Measurements from ENCODE around the gene DRICH1.
"Not testable (repeated sequence)": the region's sequence is repeated elsewhere in the genome, so short reads cannot be mapped to it uniquely, and the experiment has no call there.

The DRICH1 gene

DNA sequence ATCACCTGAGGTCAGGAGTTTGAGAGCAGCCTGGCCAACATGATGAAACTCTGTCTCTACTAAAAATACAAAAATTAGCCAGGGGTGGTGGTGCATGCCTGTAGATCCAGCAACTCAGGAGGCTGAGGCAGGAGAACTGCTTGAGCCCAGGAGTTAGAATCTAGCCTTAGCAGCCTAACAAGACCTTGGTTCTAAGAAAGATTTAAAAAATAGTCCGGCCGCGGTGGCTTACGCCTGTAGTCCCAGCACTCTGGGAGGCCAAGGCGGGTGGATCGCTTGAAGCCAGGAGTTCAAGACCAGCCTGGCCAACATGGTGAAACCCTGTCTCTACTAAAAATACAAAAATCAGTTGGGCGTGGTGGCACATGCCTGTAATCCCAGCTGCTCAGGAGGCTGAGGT is 14.4 kb upstream of the DRICH1 start:
- DNase-seq: not testable (repeated sequence)

DNA sequence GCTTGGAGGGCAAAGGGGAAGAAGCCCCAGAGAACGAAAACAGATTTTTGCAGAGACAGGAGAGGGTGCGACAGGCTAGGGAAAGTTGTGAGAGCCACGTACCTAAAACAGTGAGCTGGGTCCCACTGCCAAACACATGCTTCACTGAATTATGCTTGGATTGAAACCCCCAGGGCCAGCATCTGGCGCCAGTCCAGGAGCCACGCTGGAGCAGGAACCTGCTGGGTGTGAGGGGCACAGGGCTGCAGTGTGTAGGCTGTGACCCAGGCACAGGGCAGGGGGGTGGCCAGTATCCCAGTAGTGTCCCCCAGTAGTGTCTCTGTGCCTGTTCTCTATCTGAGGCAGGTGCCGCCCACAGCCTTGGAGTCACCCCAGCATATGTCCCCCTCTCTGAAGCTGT is 8.1 kb upstream of the DRICH1 start:
- not testable (repeated sequence) for DNase-seq

DNA sequence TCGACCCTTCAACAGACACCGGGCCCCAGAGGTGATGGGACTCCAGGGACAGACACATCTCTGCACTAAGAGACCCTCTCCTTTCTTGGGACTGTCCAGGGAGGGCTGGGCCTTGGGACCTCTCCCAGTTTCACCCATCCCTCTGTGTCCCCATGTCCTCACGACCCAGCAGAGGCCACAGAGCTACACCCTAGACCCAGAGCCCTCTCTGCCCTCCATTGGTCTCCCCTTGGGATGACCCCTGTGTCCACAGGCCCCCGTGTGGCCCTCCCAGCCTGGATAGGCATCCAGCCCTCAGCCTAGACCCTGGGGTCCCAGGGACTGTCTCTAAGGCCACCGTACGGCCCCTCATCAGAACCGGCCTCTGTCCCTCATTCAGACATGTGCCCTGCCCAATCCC is 7.5 kb upstream of the DRICH1 start:
- DNase-seq: no peak

DNA sequence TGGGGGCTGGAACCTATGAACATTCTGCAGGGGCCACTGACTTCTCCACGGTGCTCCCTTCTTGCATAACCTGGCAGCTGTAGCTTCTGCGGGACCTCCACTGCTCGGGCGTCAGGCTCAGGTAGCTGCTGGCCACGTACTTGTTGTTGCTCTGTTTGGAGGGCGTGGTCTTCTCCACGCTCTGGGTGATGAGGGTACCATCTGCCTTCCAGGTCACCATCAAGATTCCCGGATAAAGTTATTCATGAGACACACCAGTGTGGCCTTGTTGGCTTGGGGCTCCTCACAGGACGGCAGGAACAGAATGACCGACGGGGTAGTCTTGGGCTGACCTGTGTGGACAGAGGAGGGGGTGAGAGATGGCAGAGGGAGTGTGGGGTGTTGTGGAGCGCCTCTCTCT is 6.5 kb upstream of the DRICH1 start:
- DNase-seq: no peak

DNA sequence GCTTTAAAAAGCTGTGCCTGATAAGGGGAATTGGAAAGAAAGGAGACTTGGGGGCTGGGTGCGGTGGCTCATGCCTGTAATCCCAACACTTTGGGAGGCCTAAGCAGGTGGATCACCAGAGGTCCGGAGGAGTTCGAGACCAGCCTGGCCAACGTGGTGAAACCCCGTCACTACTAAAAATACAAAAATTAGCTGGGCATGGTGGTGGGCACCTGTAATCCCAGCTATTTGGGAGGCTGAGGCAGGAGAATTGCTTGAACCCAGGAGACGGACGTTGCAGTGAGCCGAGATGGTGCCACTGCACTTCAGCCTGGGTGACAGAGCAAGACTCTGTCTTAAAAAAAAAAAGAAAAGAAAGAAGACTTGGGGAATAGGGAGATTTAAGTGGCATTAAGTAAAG is 3.2 kb upstream of the DRICH1 start:
- not testable (repeated sequence) for DNase-seq

DNA sequence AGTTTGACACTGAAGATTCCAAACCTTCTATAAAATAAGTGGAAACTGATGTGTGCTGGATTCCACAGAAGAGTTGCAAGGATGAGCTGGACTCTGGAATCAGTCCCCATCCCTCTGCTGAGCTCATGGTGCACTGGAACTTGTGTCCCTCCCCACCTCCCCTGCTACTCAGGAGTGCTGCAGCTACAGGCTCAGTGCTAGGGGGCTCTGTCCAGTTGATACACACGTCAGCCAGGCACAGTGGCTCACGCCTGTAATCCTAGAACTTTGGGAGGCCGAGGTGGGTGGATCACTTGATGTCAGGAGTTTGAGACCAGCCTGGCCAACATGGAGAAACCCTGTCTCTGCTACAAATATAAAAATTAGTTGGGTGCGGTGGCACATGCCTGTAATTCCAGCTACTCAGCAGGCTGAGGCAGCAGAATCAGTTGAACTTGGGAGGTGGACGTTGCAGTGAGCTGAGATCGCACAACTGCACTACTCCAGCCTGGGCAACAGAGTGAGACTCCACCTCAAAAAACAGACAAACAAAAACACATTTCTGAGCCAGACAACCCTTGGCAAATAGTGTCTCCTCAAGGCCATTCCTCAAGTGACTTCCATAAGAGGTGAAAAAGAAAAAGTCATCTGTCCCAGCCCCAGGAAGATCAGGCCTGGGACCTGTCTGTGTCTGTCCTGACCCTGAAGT is 3.9 kb downstream of the DRICH1 start:
- DNase-seq: not testable (repeated sequence)

DNA sequence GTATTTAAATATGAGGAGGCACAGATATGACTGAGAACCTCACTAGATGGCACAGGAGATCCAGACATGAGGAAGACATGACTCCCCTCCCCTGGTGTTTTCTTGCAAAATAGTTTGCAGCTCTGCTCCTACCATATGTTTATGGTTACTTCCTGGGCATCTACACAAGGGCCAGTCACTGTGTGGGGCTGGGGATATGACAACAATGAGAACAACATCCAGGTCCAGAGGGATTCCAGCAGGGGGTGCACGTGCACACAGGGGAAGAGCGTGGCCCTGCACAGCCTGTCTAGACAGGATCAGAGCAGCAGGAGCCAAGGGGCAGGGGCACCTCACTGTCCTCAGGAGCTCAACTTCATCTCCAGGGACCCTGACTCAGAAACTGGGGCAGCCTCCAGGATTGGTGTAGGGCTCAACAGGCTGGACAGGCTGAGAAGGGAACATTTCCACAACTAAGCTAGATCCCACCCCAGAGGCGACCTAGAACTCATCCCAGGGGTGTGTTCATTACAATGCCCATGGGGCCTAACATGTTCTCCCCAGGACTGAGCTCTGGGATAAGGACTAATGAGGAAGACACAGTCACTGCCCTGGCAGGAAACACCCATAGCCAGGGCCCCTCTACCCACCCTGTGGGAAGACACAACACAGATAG is 4.6 kb downstream of the DRICH1 start:
- DNase-seq: not testable (repeated sequence)

DNA sequence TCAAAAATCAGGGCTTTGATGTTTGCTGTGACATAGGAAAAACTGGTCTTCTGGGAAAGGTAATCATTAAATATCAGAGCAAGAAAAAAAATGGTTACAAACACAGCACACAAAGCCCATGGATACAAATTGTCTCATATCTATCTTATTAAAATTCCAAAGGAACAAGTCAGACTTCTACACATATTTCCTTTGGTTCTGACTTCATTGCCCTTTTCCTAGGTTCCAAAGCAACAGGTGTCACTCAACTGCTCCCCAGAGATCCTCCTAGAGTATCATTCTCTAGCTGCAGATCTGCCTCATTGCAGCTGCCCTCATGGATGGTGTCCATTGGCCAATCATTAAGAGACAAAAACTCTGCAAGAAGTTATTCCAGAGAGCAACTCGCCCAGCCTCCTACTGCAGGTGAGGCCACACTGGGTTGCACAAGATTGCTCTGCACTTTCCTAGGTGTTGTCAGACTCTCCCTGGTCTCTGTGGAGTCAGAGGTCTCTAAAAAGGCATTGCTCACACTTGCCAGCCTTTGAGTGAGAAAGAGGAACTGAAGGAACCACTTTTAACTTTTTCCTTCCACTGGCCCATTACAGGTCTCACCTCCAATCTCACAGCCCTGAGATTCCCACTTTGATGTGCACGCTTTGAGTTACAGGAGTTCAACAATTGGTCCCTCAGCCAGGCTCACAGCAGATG is 5.7 kb downstream of the DRICH1 start:
- no peak for DNase-seq

DNA sequence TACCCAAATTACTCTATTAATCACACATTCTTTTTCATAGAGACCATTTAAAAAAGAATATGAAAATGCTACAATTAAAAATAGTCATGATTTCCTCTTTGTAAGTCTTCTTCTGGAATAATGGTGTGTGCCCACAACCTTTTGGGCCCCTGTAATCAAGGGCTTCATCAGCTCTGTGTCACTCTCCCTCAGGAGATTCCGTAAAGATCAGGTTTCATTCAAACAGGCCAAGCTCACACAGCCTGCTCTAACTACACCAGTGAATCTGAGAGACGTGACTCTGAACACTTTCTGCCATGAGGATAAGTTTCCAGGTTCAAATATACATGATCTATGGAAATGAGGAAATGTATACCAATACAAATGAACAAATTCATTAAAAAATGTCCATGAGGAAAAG is 9.5 kb downstream of the DRICH1 start:
- DNase-seq: no peak

DNA sequence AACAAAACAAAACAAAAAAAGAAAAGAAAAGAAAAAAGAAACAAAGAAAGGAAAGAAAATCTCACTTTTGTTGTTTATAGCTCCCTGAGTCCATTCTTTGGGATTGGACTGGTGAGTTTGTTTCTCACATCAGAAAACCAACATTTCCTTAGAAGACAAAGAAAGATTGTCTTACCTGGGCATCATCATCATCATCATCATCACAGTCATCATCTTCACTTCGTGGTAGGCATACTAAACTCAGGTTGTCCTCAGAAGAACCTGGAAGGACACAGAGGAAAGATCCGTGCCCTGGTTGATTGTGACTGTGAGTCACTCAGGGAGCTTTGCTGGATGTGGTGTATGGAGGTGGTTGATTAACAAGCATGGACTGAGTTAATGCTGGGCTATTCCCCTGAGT is 10.2 kb downstream of the DRICH1 start:
- DNase-seq: not testable (repeated sequence)

DNA sequence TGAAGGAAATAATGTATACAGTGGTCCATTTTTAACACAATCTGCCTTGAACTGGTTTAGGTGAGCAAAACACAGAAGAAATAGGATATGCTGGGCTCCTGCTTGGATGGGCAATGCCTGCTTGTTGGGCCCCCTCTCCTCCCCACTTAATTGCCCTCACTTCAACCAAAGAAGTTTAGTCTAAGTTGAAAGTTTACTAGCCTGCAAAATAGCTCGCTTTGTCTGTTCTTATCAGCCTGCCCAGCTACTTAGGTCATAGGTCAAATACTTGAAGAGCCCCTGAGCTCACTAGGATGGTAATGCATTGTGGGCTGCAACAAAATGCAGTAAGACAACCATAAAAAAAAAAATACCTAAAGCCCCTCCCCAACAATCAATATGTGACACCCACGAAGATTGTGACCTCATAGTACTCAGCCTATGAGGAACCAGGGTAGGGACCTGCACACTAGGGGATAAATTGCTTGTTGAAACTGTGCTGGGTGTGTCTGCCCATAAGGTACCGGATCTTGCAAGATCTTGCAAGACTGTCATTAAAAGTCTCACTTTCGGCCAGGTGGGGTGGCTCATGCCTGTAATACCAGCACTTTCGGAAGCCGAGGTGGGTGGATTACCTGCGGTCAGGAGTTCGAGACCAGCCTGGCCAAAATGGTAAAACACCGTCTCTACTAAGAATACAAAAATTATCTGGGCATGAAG is 10.9 kb downstream of the DRICH1 start:
- DNase-seq: no peak

DNA sequence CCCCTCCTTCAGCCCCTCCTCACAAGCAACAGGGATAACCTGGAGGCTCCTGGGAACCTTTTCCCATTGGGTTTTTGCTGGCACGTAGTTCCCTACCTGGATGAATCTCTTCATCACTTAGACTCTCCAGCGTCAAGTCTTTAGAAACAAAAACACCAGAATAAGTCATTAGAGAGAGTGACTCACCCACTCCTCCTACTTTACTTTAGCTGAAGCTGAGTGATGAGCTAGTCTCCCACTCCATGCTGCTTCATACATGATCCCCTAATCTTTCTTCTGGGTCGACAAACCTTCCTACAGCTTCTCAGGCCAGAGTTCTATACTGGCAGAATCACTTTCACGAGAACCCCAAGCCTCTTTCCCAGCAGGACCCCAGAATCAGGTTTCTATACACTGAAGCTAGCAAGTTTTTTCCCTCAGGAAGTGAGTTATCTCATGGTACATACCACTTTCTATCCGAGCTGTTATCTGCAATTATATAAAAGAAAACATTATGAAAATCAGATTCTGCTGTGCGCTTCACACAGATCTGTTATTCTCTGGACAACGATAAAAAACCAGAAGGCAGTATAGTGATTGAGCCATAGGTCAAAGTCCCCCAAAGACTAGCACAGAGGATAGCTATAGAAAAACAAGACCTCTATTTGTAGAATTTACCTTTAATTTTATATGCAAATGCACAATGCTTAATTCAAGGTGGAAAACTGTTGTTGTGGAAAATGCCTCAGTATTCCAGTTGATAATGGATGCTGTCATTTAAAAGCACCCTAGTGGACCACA is 18.7 kb downstream of the DRICH1 start:
- DNase-seq: no peak

DNA sequence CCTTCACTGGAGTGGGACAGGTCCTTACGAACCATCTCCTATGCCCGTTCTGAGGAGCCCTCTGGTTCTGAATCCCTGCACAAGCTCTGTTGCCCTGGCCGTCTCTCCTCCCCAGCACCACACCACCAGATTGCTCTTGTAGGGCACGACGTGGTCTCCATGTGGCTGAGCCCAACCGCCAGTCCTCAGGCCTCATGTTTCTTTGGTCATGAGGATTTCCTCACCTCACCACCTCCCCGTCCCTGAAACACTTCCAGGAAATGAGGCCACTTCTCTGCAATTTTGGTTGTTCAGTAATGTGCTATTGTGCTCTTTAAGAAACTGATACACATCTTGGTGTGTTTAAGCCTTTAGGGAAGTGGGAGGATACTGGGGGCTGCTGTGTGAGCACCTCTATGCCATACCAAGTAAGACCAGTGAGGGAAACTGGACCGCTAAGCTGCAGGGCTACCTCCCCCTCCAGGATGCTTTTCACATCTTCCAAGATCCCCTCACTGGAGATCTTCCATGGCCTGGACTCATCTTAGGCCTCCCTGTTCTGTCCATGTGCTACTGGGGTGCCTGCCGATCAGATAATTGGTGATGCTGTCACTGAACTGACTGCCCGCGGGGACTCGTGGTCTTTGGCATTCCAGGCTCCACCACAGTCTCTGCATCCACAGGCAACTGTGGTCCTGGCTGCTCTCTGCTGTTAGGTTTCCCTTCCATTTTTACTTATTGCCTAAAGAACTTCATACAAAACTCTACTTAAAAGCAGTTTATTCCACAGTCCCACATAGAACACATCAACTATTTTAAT is 21.9 kb downstream of the DRICH1 start:
- DNase-seq: no peak

DNA sequence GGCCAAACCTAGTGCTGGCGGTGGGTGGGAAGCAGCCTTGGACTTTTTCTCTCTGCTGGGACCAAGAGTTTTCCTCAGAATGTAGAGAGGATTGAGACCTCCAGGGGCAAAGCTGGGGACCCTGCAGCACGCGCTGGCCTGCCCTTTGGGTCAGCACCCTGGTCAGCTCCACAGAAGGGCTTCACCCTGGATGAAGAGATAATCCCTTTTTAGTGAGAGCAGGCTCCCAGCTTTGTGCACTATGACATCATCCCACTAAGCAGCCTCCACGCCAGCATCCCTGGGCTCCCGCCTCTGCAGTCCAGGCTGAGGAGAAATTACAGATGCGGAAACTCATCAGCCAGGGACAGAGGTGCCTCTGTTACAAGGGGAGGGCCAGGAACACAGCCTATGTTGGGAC is 23.5 kb downstream of the DRICH1 start:
- peak; percentile 48 for DNase-seq

DNA sequence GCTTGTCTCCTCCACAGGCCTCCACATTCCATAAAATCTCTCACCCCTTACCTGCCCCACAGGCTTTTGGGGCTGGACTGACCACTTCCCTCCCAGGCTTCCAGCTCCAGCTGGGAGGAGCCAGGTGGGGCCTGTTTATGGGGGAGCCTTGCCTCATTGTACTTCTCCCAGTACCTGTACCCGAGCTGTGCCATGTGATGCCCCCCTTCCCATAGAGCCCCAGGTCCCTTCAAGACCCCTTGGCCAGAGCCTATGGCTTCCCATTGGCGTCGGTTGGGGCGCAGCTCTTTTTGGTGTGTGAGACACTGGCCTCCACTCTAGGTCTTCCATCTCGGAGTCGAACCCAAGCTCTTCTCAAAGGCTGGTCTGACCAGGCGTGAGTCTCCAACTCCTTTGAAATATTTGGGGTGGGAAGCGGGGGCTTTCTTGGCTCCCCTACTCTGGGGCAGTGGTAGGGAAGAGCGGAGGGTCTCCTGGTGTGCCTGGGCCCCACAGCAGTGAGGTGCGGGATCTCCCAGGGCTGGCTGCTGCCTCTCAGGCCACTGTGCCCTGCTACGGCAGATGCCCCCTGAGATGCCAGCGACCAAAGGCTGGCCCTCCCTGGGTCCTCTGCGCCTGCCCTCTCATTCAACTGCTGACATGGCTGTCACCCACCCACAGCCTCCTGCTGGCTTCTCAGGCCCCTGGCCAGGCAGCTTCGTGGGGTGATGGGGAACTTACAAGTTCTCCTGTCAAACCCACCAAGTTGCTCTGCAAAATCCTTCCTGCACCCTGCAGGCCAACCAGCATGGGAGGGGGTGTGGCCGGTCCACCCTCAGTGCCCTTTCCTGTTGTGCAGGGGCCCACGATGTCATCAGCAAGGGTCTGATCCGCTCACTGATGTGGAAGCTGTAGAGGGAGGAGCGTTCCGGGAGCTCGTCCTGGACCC is 25.7 kb downstream of the DRICH1 start:
- no peak for DNase-seq

DNA sequence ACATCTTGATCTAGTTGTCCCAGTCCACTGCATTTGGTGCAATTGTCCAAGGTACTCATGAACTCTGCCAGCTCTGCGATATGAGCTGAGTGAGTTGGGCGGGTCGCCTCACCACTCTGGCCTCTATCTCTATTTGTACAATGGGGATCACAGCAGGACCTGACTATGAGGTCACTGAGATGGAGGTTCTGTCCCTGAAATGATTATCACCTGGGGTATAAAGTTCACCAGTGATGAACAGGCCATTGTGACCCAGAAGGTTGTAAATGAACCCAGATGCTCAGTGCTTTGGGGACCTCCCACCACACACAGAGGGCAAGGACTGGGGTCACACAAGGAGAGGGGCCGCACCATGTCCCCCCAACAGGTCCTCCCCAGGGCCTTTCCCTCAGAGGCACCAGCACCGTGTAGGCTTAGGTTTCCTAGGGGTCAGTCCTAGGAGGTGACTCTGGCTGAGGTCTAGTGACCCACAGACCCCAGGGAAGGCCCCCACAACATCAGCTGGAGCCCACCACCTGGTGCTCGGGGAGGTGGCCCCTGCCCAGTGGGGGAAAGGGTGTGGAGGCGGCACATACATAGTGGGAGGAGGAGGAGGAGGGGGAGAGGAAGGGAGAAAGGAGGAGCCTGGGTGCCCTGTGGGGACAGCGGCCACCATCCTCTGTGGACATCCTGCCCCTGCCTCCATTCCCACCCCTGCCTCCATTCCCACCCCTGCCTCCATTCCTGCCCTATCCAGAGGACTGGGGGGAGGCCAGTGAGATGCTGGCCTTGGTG is 27.0 kb downstream of the DRICH1 start:
- no peak for DNase-seq

DNA sequence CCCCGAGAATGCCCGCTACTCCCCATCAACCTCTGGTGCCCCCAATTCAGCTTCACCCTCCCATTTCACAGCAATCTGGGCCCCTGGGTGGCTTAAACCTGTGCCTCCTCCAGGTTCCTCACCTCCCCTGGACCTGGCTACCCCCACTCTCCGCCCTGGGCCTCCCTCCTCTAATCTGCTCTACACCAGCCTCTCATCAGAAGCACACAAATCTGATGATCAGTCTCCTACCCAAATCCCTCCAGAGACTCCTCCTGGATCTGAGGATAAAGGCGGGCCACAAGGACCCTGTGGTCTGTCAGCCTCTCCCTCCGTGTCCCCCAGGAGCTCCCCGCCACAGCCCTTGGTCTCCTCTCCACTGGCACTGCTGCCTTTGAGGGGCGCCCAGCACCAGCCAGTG is 28.9 kb downstream of the DRICH1 start:
- DNase-seq: no peak

DNA sequence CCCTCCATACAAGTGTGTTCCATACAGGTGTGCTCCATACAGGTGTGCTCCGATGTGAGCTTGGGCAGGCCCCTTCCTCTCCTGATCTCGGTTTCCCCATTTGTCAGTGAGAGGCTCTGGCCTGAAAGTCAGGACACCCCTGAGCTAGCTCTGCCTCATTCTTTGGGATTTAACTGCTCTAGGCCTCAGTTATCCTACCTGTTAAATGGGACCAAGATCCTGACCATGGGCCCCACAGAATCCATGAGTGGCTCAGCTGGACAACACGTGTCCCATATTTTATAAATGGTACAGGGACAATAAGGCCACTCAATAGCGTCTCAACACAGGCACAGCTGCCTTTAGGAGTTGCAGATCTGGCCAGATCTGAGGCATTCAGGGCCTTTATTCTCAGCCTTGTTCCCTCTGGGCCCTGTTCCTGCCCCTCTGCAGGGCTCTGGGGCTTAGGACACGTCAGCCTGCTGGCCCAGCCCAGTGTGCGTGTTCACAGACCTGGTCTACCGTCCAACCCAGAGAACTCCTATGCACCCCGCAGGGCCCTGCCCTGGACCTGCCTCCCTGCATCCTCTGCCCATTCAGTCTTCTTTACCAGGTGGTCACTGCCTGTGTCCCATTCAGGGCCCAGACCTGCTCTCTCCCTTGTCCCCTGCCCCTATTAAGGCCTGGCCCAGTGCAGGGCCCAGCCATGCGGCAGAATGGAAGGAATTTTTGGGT is 33.2 kb downstream of the DRICH1 start:
- no peak for DNase-seq

DNA sequence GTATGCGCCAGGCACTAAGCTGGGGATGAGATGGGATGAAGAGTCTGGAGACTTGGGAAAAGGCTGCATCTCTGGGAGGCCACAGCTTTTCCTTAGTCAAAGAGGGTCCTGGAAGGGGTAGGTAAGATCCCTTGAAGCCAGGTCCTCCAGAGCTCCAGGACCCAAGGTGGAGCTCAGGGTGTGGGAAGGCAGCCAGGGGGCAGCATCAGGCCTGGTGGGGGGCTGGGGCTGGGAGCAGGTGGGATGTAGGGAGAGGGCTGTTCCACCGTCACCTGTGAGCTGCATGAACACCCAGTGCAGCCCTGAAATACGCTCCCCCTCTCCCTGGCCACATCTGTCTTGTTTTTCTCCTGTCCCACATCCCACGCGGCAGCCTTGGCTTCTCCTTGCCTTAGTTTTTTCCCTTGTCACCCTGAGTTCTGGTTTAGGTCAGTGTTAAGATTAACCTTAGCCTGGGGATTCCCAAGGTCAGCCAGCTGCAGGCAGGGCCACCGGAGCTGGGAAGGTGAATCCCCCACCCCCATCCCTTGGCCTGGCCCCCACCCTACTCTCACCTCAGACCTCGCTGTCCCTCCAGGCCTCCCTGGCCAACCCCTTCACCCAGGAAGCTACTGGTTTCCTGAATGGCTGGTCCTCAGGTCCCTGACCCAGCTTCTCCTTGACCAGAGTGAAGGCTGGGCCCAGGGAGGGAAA is 34.4 kb downstream of the DRICH1 start:
- not testable (repeated sequence) for DNase-seq

All from right hindlimb (tissue), 1 donor.